ENCODE results near the gene IL11RA.

DNA sequence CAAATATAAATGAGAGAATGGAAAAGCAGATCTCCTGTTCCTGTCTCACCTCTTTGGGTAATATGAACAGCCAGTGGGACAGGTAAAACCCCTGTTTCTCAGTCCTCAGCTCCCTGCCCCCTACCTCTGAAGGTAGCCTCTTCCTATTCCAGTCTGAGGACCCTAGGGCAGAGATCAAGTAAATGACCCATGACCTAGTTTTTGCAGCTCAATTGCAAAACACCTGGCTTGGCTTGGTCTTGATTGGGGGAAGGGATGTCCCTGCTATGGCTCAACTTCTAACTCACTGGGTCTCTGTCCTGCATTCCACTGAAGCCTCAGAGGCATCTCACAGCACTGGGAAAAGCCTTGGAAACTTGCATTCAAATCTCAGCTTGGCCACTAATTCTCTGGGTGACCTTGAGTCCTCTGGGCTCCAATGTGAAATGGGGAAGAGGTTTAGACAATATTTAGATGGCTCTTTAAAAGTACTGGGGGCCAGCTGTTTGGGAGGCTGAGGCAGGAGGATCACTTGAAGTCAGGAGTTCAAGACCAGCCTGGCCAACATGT, 7.1 kb upstream of the IL11RA start:
- no peak for TF ChIP-seq CTCF (IDR thresholded peaks at IDR 0.05)
- TF ChIP-seq POLR2A (IDR thresholded peaks at IDR 0.05), result no peak
